Prostate gland (tissue), 2 donors: ENCODE data around the gene SLC25A19.

ENCODE experiments used
- CTCF ChIP-seq, 4 experiments: fragments of 200-600 bp in 2 of 4; fragments of 450-650 bp in 2 of 4; sonication (generic) in 2 of 4; IDR thresholded peaks; 1 replicate in 3 of 4; 2 replicates in 1 of 4; pipeline ENCODE4 v1.5.1; 2016 to 2019; ENCODE audit warnings: antibody characterized with exemption in 4 of 4, mild to moderate bottlenecking in 2 of 4, moderate library complexity in 2 of 4
- POLR2A ChIP-seq: fragments of 450-650 bp; IDR thresholded peaks from one replicate; pipeline ENCODE4 v1.6.1; 2016; ENCODE audit warnings: antibody characterized with exemption, mild to moderate bottlenecking
- POLR2AphosphoS5 ChIP-seq: sonication (generic); formaldehyde crosslinking; IDR thresholded peaks from one replicate; pipeline ENCODE4 v1.6.1; 2017; ENCODE audit warnings: antibody characterized with exemption

GRCh38 chr17:75301049-75301448 is 11.8 kb upstream of the SLC25A19 start:
- TF ChIP-seq CTCF (IDR thresholded peaks at IDR 0.05): no peak
- no peak for TF ChIP-seq POLR2A
- TF ChIP-seq POLR2AphosphoS5: no peak
